Mesendoderm (in vitro differentiated cells): ENCODE results near the gene MERTK.
"Not testable (repeated sequence)": the region's sequence is repeated elsewhere in the genome, so short reads cannot be mapped to it uniquely, and the experiment has no call there.

ENCODE experiments used
- DNase-seq: peaks from one replicate; pipeline ENCODE4 v3.0.0; 2013
- H2AK5ac ChIP-seq: 2 replicates; pipeline ENCODE4 v1.6.1; 2013; ENCODE audit warnings: low read length, inconsistent platforms
- H2BK120ac ChIP-seq: 2 replicates; pipeline ENCODE4 v1.6.1; 2013; ENCODE audit warnings: low read depth, mild to moderate bottlenecking, low read length, moderate library complexity, mixed read lengths
- H2BK15ac ChIP-seq: replicated peaks from 2 replicates; pipeline ENCODE4 v1.6.1; 2013; ENCODE audit warnings: low read depth, mild to moderate bottlenecking, moderate library complexity
- H2BK5ac ChIP-seq: 2 replicates; pipeline ENCODE4 v1.6.1; 2013; ENCODE audit warnings: low read length, inconsistent platforms
- H3K18ac ChIP-seq: 2 replicates; pipeline ENCODE4 v1.6.1; 2013; ENCODE audit warnings: mild to moderate bottlenecking, low read length, mixed read lengths
- H3K23ac ChIP-seq: one replicate; pipeline ENCODE4 v1.6.1; 2013; ENCODE audit warnings: low read length
- H3K27ac ChIP-seq: 2 replicates; pipeline ENCODE4 v1.5.1; 2013; ENCODE audit warnings: low read depth, mild to moderate bottlenecking, inconsistent platforms, low read length, moderate library complexity
- H3K27me3 ChIP-seq: 2 replicates; pipeline ENCODE4 v1.6.1; 2013; ENCODE audit warnings: low read length, control low read depth, mild to moderate bottlenecking, inconsistent platforms; ENCODE audit not compliant: insufficient read depth, poor library complexity
- H3K36me3 ChIP-seq: 2 replicates; pipeline ENCODE4 v1.6.1; 2013; ENCODE audit warnings: low read length, inconsistent platforms; ENCODE audit not compliant: control insufficient read depth, insufficient read depth
- H3K4ac ChIP-seq: one replicate; pipeline ENCODE4 v1.6.1; 2013; ENCODE audit warnings: low read depth, mild to moderate bottlenecking, low read length, moderate library complexity
- H3K4me1 ChIP-seq: 2 replicates; pipeline ENCODE4 v1.6.1; 2013; ENCODE audit warnings: low read depth, low read length, inconsistent platforms; ENCODE audit not compliant: control insufficient read depth
- H3K4me2 ChIP-seq: 2 replicates; pipeline ENCODE4 v1.6.1; 2013; ENCODE audit warnings: low read length
- H3K4me3 ChIP-seq: 2 replicates; pipeline ENCODE4 v1.5.1; 2013; ENCODE audit warnings: mild to moderate bottlenecking, low read length
- H3K56ac ChIP-seq: one replicate; pipeline ENCODE4 v1.6.1; 2013; ENCODE audit warnings: low read length
- H3K79me1 ChIP-seq: 2 replicates; pipeline ENCODE4 v1.6.1; 2013; ENCODE audit warnings: low read length, inconsistent platforms
- H3K79me2 ChIP-seq: 2 replicates; pipeline ENCODE4 v1.6.1; 2013; ENCODE audit warnings: mild to moderate bottlenecking, low read length; ENCODE audit not compliant: control insufficient read depth, insufficient read depth
- H3K9ac ChIP-seq: 2 replicates; pipeline ENCODE4 v1.6.1; 2013; ENCODE audit warnings: low read length, inconsistent platforms
- H4K5ac ChIP-seq: one replicate; pipeline ENCODE4 v1.6.1; 2013; ENCODE audit warnings: low read length
- H4K8ac ChIP-seq: one replicate; pipeline ENCODE4 v1.6.1; 2013; ENCODE audit warnings: low read depth, mild to moderate bottlenecking, control low read depth, low read length, moderate library complexity
- WGBS: extraction: QIAGEN DNeasy Blood & Tissue Kit; methylation state at CpG from one replicate; pipeline ENCODE4 v1.1.7; 2013; ENCODE audit warnings: low lambda C conversion rate, missing lambda C conversion rate; ENCODE audit not compliant: insufficient coverage; ENCODE audit errors: extremely low coverage; 5-methylcytosine and 5-hydroxymethylcytosine counted together

MERTK gene

GRCh38 chr2:111910609-111911277 lies 12.3 kb downstream of the MERTK start:
- H2BK5ac ChIP-seq = no peak overlapping the region
- no peak overlapping the region for H3K9ac ChIP-seq
- H3K4me2 ChIP-seq = no peak overlapping the region
- no peak overlapping the region for H3K23ac ChIP-seq
- no peak overlapping the region for H4K5ac ChIP-seq
- no peak overlapping the region for H2BK120ac ChIP-seq
- H3K36me3 ChIP-seq = no peaks in the 10 kb centered on the region
- DNase-seq = no peak
- no peak overlapping the region for H3K56ac ChIP-seq
- H2BK15ac ChIP-seq = no peak overlapping the region
- no peak overlapping the region for H3K4me3 ChIP-seq
- WGBS = no CpG with 5 or more reads among the region's 2 CpGs
- H3K27me3 ChIP-seq = no peaks in the 10 kb centered on the region
- H2AK5ac ChIP-seq = no peak overlapping the region
- no peak overlapping the region for H4K8ac ChIP-seq
- H3K79me2 ChIP-seq = peaks cover 17% of the 10 kb centered on the region
- no peak overlapping the region for H3K4ac ChIP-seq
- no peak overlapping the region for H3K27ac ChIP-seq
- H3K18ac ChIP-seq = no peak overlapping the region
- peaks cover 18% of the 10 kb centered on the region for H3K4me1 ChIP-seq
- H3K79me1 ChIP-seq = peaks cover 20% of the 10 kb centered on the region

GRCh38 chr2:111911295-111911977 lies 13.0 kb downstream of the MERTK start:
- no CpG with 5 or more reads among the region's 7 CpGs for WGBS
- not testable (repeated sequence) for DNase-seq

DNA sequence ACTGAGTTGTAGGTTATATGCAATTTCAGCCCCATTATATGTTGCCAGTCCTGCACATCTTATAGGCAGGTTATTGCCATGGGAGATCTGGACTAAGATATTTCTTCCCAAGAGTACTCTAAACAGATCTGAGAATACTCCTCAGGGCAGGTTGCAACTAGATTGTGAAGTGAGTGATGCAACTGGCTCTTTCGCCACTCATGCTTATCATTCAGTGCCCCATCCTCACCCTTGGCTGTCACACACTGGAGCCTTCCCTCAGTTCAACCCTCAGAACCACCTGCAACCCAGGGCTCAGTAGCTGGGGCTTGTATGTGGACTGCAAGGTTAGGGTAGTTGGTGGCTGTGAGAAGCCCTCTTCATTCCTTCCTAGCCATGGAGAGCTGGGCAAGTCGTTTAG lies 14.1 kb downstream of the MERTK start:
- Histone ChIP-seq H3K23ac (no peak overlapping the region), H3K18ac (no peak overlapping the region), H3K4me2 (no peak overlapping the region), H3K56ac (no peak overlapping the region), H3K4me1 (peaks cover 8% of the 10 kb centered on the region), H3K27ac (no peak overlapping the region), H2BK120ac (no peak overlapping the region), H3K79me2 (peaks cover 12% of the 10 kb centered on the region), H3K27me3 (no peaks in the 10 kb centered on the region), H3K79me1 (peaks cover 17% of the 10 kb centered on the region), H2BK5ac (no peak overlapping the region), H3K36me3 (no peaks in the 10 kb centered on the region), H3K4ac (no peak overlapping the region), H4K8ac (no peak overlapping the region), H4K5ac (no peak overlapping the region), H3K4me3 (no peak overlapping the region), H2AK5ac (no peak overlapping the region), H3K9ac (no peak overlapping the region), H2BK15ac (no peak overlapping the region)
- no peak for DNase-seq
- no CpG with 5 or more reads among the region's 2 CpGs for WGBS

More at GRCh38 chr2:111911295-111911977, 13.0 kb downstream of the MERTK start:
- H2BK120ac ChIP-seq, H2BK15ac ChIP-seq, H3K9ac ChIP-seq, H3K36me3 ChIP-seq, H4K8ac ChIP-seq, H3K27me3 ChIP-seq, H3K23ac ChIP-seq, H2BK5ac ChIP-seq, H3K4me3 ChIP-seq, H2AK5ac ChIP-seq, H3K4me2 ChIP-seq, H3K4ac ChIP-seq, H3K27ac ChIP-seq, H3K18ac ChIP-seq, H4K5ac ChIP-seq, H3K56ac ChIP-seq: not testable (repeated sequence)
- Histone ChIP-seq H3K79me2 (peaks cover 17% of the 10 kb centered on the region), H3K4me1 (peaks cover 12% of the 10 kb centered on the region), H3K79me1 (peaks cover 20% of the 10 kb centered on the region)

DNA sequence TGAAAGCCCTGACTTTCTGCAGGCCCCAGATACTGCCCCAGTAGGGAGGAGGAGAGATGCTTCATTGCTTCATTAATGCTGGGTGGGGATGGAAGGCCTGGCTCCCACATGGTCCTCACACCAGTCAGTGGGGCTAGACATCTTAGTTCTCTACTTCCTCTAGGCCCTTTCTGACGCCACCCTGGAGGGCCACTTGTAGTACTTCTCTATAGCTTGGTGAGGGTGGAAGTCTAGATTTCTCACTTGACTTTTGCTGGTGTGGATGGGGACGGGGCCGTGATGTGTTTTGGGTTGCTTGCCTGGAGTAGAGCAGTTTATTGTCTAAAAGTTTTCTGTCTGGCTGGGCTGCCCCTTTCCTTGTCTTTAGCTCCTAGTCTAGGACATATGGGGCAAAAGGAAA lies 18.7 kb downstream of the MERTK start:
- Histone ChIP-seq H2AK5ac (no peak overlapping the region), H3K4me2 (no peak overlapping the region), H3K4me1 (no peaks in the 10 kb centered on the region), H3K9ac (no peak overlapping the region), H4K8ac (no peak overlapping the region), H2BK15ac (no peak overlapping the region), H3K18ac (no peak overlapping the region), H3K27ac (no peak overlapping the region), H3K56ac (no peak overlapping the region), H3K23ac (no peak overlapping the region), H3K36me3 (no peaks in the 10 kb centered on the region), H3K27me3 (no peaks in the 10 kb centered on the region), H4K5ac (no peak overlapping the region), H2BK5ac (no peak overlapping the region), H3K79me1 (peaks cover 13% of the 10 kb centered on the region), H3K4ac (no peak overlapping the region), H2BK120ac (no peak overlapping the region), H3K4me3 (no peak overlapping the region), H3K79me2 (peaks cover 2% of the 10 kb centered on the region)
- WGBS = no CpG with 5 or more reads among the region's 3 CpGs
- DNase-seq = no peak

GRCh38 chr2:111918383-111918806 lies 20.0 kb downstream of the MERTK start:
- H3K4me2 ChIP-seq = no peak overlapping the region
- H3K36me3 ChIP-seq = peaks cover 3% of the 10 kb centered on the region
- no peak overlapping the region for H3K18ac ChIP-seq
- H3K4me3 ChIP-seq = no peak overlapping the region
- H2BK15ac ChIP-seq = no peak overlapping the region
- no peak overlapping the region for H4K8ac ChIP-seq
- H3K79me1 ChIP-seq = peaks cover 9% of the 10 kb centered on the region
- H3K23ac ChIP-seq = no peak overlapping the region
- H3K9ac ChIP-seq = no peak overlapping the region
- H2BK120ac ChIP-seq = no peak overlapping the region
- no peaks in the 10 kb centered on the region for H3K27me3 ChIP-seq
- no peak for DNase-seq
- H3K4ac ChIP-seq = no peak overlapping the region
- H3K79me2 ChIP-seq = no peaks in the 10 kb centered on the region
- H3K56ac ChIP-seq = no peak overlapping the region
- no peak overlapping the region for H4K5ac ChIP-seq
- no peak overlapping the region for H2AK5ac ChIP-seq
- no peak overlapping the region for H2BK5ac ChIP-seq
- WGBS = no CpG with 5 or more reads among the region's 1 CpG
- no peak overlapping the region for H3K27ac ChIP-seq
- no peaks in the 10 kb centered on the region for H3K4me1 ChIP-seq
